OCI-LY1 (cell line): ENCODE results near the gene GALNT5.

Experiments used
- H2AFZ ChIP-seq: fragments of 200-600 bp; sonication (generic), shearing (Covaris generic); 2 replicates; pipeline ENCODE4 v1.6.0; 2014; ENCODE audit warnings: antibody characterized with exemption, mild to moderate bottlenecking, low read length
- H3F3A ChIP-seq: fragments of 200-600 bp; sonication (generic), shearing (Covaris generic); 2 replicates; pipeline ENCODE4 v1.6.0; 2014; ENCODE audit warnings: mild to moderate bottlenecking, antibody characterized with exemption, low read length, moderate library complexity; ENCODE audit not compliant: insufficient read depth
- H3K27ac ChIP-seq: fragments of 200-600 bp; sonication (generic); 2 replicates; pipeline ENCODE4 v1.5.1; 2014; ENCODE audit warnings: low read length, mixed run types, mild to moderate bottlenecking, low read depth; ENCODE audit not compliant: poor library complexity, severe bottlenecking
- H3K27me3 ChIP-seq: fragments of 200-600 bp; sonication (generic); 2 replicates; pipeline ENCODE4 v1.6.0; 2014; ENCODE audit warnings: antibody characterized with exemption, mild to moderate bottlenecking, low read length, moderate library complexity; ENCODE audit not compliant: insufficient read depth
- H3K36me3 ChIP-seq: fragments of 200-600 bp; sonication (generic); 2 replicates; pipeline ENCODE4 v1.6.1; 2014; ENCODE audit warnings: mild to moderate bottlenecking, antibody characterized with exemption, low read length, moderate library complexity, mixed read lengths; ENCODE audit not compliant: insufficient read depth
- H3K4me1 ChIP-seq: fragments of 200-600 bp; sonication (generic); 2 replicates; pipeline ENCODE4 v1.5.1; 2014; ENCODE audit warnings: mild to moderate bottlenecking, low read length, moderate library complexity; ENCODE audit not compliant: insufficient read depth, severe bottlenecking
- H3K4me2 ChIP-seq: fragments of 200-600 bp; sonication (generic), shearing (Covaris generic); 2 replicates; pipeline ENCODE4 v1.6.1; 2014; ENCODE audit warnings: low read length
- H3K4me3 ChIP-seq: fragments of 200-600 bp; sonication (generic); 2 replicates; pipeline ENCODE4 v1.5.1; 2014; ENCODE audit warnings: low read length, low read depth, mild to moderate bottlenecking, mixed read lengths; ENCODE audit not compliant: poor library complexity, severe bottlenecking
- H3K79me2 ChIP-seq: fragments of 200-600 bp; shearing (Covaris generic); 2 replicates; pipeline ENCODE4 v1.6.1; 2016; ENCODE audit warnings: mixed run types, low read length, mixed read lengths; ENCODE audit not compliant: insufficient read depth
- H3K9ac ChIP-seq: fragments of 200-600 bp; sonication (generic), shearing (Covaris generic); 2 replicates; pipeline ENCODE4 v1.6.1; 2014; ENCODE audit warnings: mild to moderate bottlenecking, low read length, mixed read lengths
- H3K9me2 ChIP-seq: fragments of 200-600 bp; sonication (generic), shearing (Covaris generic); 2 replicates; pipeline ENCODE4 v1.6.1; 2014; ENCODE audit warnings: low read depth, mild to moderate bottlenecking, low read length, mixed read lengths
- H3K9me3 ChIP-seq: fragments of 200-600 bp; shearing (Covaris generic); 2 replicates; pipeline ENCODE4 v1.6.1; 2014; ENCODE audit warnings: low read length, mixed read lengths
- H4K20me1 ChIP-seq: fragments of 200-600 bp; sonication (generic), shearing (Covaris generic); 2 replicates; pipeline ENCODE4 v1.6.0; 2016; ENCODE audit warnings: mild to moderate bottlenecking, low read length; ENCODE audit not compliant: insufficient read depth
- CTCF ChIP-seq: fragments of 200-600 bp; sonication (generic), shearing (Covaris generic); IDR thresholded peaks from 2 replicates; pipeline ENCODE4 v1.5.1; 2017; ENCODE audit warnings: mild to moderate bottlenecking, antibody characterized with exemption, low read length, moderate library complexity, mixed read lengths
- EZH2 ChIP-seq: fragments of 200-600 bp; sonication (generic), shearing (Covaris generic); IDR thresholded peaks from 2 replicates; pipeline ENCODE4 v1.8.0; 2017; ENCODE audit warnings: borderline replicate concordance, mixed run types, mild to moderate bottlenecking, antibody characterized with exemption, low read length, moderate library complexity, mixed read lengths

Gene GALNT5

DNA sequence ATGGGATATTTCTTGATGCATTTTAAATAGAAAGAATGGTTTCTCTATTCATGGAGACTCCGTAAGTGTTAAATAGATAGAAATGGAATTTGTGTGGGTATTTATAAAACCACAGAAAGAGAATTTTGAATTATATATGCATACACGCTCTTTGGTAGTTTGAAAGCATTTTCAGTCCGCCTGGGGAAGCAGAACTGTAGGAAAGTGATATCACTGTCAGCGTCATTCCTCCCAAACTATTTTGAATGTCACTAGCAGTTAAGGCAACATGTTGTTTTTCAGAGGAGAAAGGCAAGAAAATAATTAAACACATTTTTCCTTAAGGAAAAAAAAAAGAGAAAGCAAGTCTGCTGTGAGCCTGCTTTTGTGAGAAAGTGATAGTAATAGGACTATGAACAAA is 76.8 kb downstream of the GALNT5 start:
- Histone ChIP-seq H2AFZ (no peak overlapping the region), H3K9me2 (no peaks in the 10 kb centered on the region), H3K27ac (no peak overlapping the region), H3K27me3 (no peaks in the 10 kb centered on the region), H3K4me3 (no peak overlapping the region), H3K36me3 (no peaks in the 10 kb centered on the region), H3K79me2 (no peaks in the 10 kb centered on the region), H3K9ac (no peak overlapping the region), H3K4me1 (peaks cover 9% of the 10 kb centered on the region), H4K20me1 (no peaks in the 10 kb centered on the region), H3F3A (no peaks in the 10 kb centered on the region), H3K9me3 (no peaks in the 10 kb centered on the region), H3K4me2 (no peak overlapping the region)
- no peak for TF ChIP-seq EZH2
- no peak for TF ChIP-seq CTCF

- TF ChIP-seq CTCF (no peak), EZH2 (no peak)
- Histone ChIP-seq H3K9me2 (no peaks in the 10 kb centered on the region), H3K9ac (no peak overlapping the region), H3K4me3 (no peak overlapping the region), H3F3A (no peaks in the 10 kb centered on the region), H3K4me1 (peaks cover 9% of the 10 kb centered on the region), H3K4me2 (no peak overlapping the region), H3K27me3 (no peaks in the 10 kb centered on the region), H3K79me2 (no peaks in the 10 kb centered on the region), H3K9me3 (no peaks in the 10 kb centered on the region), H3K27ac (no peak overlapping the region), H3K36me3 (no peaks in the 10 kb centered on the region), H4K20me1 (no peaks in the 10 kb centered on the region), H2AFZ (no peak overlapping the region)
Observed at GRCh38 chr2:157334797-157335196, 77.3 kb downstream of the GALNT5 start.

- peak; percentile 84 for TF ChIP-seq CTCF
- TF ChIP-seq EZH2 = no peak
- H3K9me2 ChIP-seq = no peaks in the 10 kb centered on the region
- H3K9ac ChIP-seq = no peak overlapping the region
- H2AFZ ChIP-seq = no peak overlapping the region
- no peak overlapping the region for H3K4me3 ChIP-seq
- no peak overlapping the region for H3K27ac ChIP-seq
- H3F3A ChIP-seq = no peaks in the 10 kb centered on the region
- peaks cover 9% of the 10 kb centered on the region for H3K4me1 ChIP-seq
- no peaks in the 10 kb centered on the region for H3K79me2 ChIP-seq
- H4K20me1 ChIP-seq = no peaks in the 10 kb centered on the region
- H3K4me2 ChIP-seq = no peak overlapping the region; the same call in 1 of the 2 replicates
- H3K36me3 ChIP-seq = no peaks in the 10 kb centered on the region
- no peaks in the 10 kb centered on the region for H3K9me3 ChIP-seq
- no peaks in the 10 kb centered on the region for H3K27me3 ChIP-seq
Observed at GRCh38 chr2:157336137-157337010, 78.9 kb downstream of the GALNT5 start.
